ENCODE data around the gene DYNC1I1. TPM values are rescaled to one million over a fixed set of nuclear protein-coding genes. Genes with fewer than 3 reads are reported as not detected.

The DYNC1I1 gene
- total RNA-seq, 1 experiment from 2014 or later = 11.9 TPM

- Histone ChIP-seq H3K27me3 (no peaks in the 10 kb centered on the region), H3K9me3 (replicated peaks) (no peaks in the 10 kb centered on the region), H3K4me3 (no peak overlapping the region), H3K4me1 (no peaks in the 10 kb centered on the region), H3K27ac (no peak overlapping the region), H3K36me3 (no peaks in the 10 kb centered on the region)
- no peak for DNase-seq
Measured at GRCh38 chr7:95960706-95961244, 188.4 kb downstream of the DYNC1I1 start.

GRCh38 chr7:95963446-95963990, 191.2 kb downstream of the DYNC1I1 start:
- Histone ChIP-seq H3K4me3 (no peak overlapping the region), H3K27ac (no peak overlapping the region), H3K36me3 (no peaks in the 10 kb centered on the region), H3K9me3 (replicated peaks) (no peaks in the 10 kb centered on the region), H3K27me3 (no peaks in the 10 kb centered on the region), H3K4me1 (no peaks in the 10 kb centered on the region)
- no peak for DNase-seq

GRCh38 chr7:95971716-95972115, 199.4 kb downstream of the DYNC1I1 start:
- no peak overlapping the region for H3K4me3 ChIP-seq
- H3K9me3 ChIP-seq (replicated peaks) = no peaks in the 10 kb centered on the region
- H3K27me3 ChIP-seq = no peaks in the 10 kb centered on the region
- no peaks in the 10 kb centered on the region for H3K4me1 ChIP-seq
- H3K36me3 ChIP-seq = no peaks in the 10 kb centered on the region
- DNase-seq = no peak
- H3K27ac ChIP-seq = no peak overlapping the region

GRCh38 chr7:95972523-95972922, 200.2 kb downstream of the DYNC1I1 start:
- H3K4me1 ChIP-seq = no peaks in the 10 kb centered on the region
- H3K36me3 ChIP-seq = no peaks in the 10 kb centered on the region
- H3K27me3 ChIP-seq = no peaks in the 10 kb centered on the region
- no peak overlapping the region for H3K27ac ChIP-seq
- no peak for DNase-seq
- H3K9me3 ChIP-seq (replicated peaks) = no peaks in the 10 kb centered on the region
- H3K4me3 ChIP-seq = no peak overlapping the region

GRCh38 chr7:95974108-95974507, 201.8 kb downstream of the DYNC1I1 start:
- H3K4me3 ChIP-seq = no peak overlapping the region
- no peak overlapping the region for H3K27ac ChIP-seq
- no peaks in the 10 kb centered on the region for H3K27me3 ChIP-seq
- H3K4me1 ChIP-seq = no peaks in the 10 kb centered on the region
- H3K36me3 ChIP-seq = no peaks in the 10 kb centered on the region
- no peak for DNase-seq
- no peaks in the 10 kb centered on the region for H3K9me3 ChIP-seq (replicated peaks)

- DNase-seq = no peak
- H3K36me3 ChIP-seq = no peaks in the 10 kb centered on the region
- no peaks in the 10 kb centered on the region for H3K9me3 ChIP-seq (replicated peaks)
- H3K27ac ChIP-seq = no peak overlapping the region
- H3K4me1 ChIP-seq = no peaks in the 10 kb centered on the region
- H3K27me3 ChIP-seq = no peaks in the 10 kb centered on the region
- H3K4me3 ChIP-seq = no peak overlapping the region
Measured at GRCh38 chr7:95976369-95977060, 204.2 kb downstream of the DYNC1I1 start.

GRCh38 chr7:95977994-95978393, 205.6 kb downstream of the DYNC1I1 start:
- no peak overlapping the region for H3K27ac ChIP-seq
- H3K4me3 ChIP-seq = no peak overlapping the region
- H3K27me3 ChIP-seq = no peaks in the 10 kb centered on the region
- H3K36me3 ChIP-seq = no peaks in the 10 kb centered on the region
- no peak for DNase-seq
- no peaks in the 10 kb centered on the region for H3K9me3 ChIP-seq (replicated peaks)
- no peaks in the 10 kb centered on the region for H3K4me1 ChIP-seq

- no peak overlapping the region for H3K27ac ChIP-seq
- H3K27me3 ChIP-seq = no peaks in the 10 kb centered on the region
- no peak overlapping the region for H3K4me3 ChIP-seq
- H3K36me3 ChIP-seq = no peaks in the 10 kb centered on the region
- no peaks in the 10 kb centered on the region for H3K9me3 ChIP-seq (replicated peaks)
- no peak for DNase-seq
- H3K4me1 ChIP-seq = no peaks in the 10 kb centered on the region
Measured at GRCh38 chr7:95980167-95980566, 207.8 kb downstream of the DYNC1I1 start.

- no peak for DNase-seq
- Histone ChIP-seq H3K4me3 (no peak overlapping the region), H3K27ac (no peak overlapping the region), H3K36me3 (no peaks in the 10 kb centered on the region), H3K9me3 (replicated peaks) (no peaks in the 10 kb centered on the region), H3K4me1 (no peaks in the 10 kb centered on the region), H3K27me3 (no peaks in the 10 kb centered on the region)
Measured at GRCh38 chr7:95980706-95981105, 208.4 kb downstream of the DYNC1I1 start.

- no peak overlapping the region for H3K4me3 ChIP-seq
- H3K27ac ChIP-seq = no peak overlapping the region
- no peak for DNase-seq
- no peaks in the 10 kb centered on the region for H3K27me3 ChIP-seq
- H3K36me3 ChIP-seq = no peaks in the 10 kb centered on the region; the same call in 1 of the 2 replicates
- no peaks in the 10 kb centered on the region for H3K9me3 ChIP-seq (replicated peaks)
- H3K4me1 ChIP-seq = no peaks in the 10 kb centered on the region
Measured at GRCh38 chr7:95986178-95986764, 213.9 kb downstream of the DYNC1I1 start.

GRCh38 chr7:95989301-95989700, 216.9 kb downstream of the DYNC1I1 start:
- Histone ChIP-seq H3K27ac (no peak overlapping the region), H3K4me1 (no peaks in the 10 kb centered on the region; the same call in 1 of the 2 replicates)
- DNase-seq = peak; percentile 50 to 62

GRCh38 chr7:95993380-95993779, 221.0 kb downstream of the DYNC1I1 start:
- no peak overlapping the region for H3K4me3 ChIP-seq
- H3K4me1 ChIP-seq = peaks cover 11% of the 10 kb centered on the region
- H3K27me3 ChIP-seq = no peaks in the 10 kb centered on the region
- no peak for DNase-seq
- no peaks in the 10 kb centered on the region; the same call in 1 of the 2 replicates for H3K36me3 ChIP-seq
- no peaks in the 10 kb centered on the region for H3K9me3 ChIP-seq (replicated peaks)
- no peak overlapping the region for H3K27ac ChIP-seq

More at GRCh38 chr7:95989301-95989700, 216.9 kb downstream of the DYNC1I1 start:
- Histone ChIP-seq H3K27me3 (no peaks in the 10 kb centered on the region), H3K4me3 (no peak overlapping the region), H3K36me3 (no peaks in the 10 kb centered on the region; the same call in 1 of the 2 replicates), H3K9me3 (replicated peaks) (no peaks in the 10 kb centered on the region)

- DNase-seq = peak; percentile 20 to 39
- H3K9me3 ChIP-seq (replicated peaks) = no peaks in the 10 kb centered on the region
- no peaks in the 10 kb centered on the region for H3K27me3 ChIP-seq
- H3K4me3 ChIP-seq = no peak overlapping the region
- no peak overlapping the region for H3K27ac ChIP-seq
- H3K4me1 ChIP-seq = peaks cover 11% of the 10 kb centered on the region
- no peaks in the 10 kb centered on the region for H3K36me3 ChIP-seq
Measured at GRCh38 chr7:95996174-95996573, 223.8 kb downstream of the DYNC1I1 start.

GRCh38 chr7:95996886-95997285, 224.5 kb downstream of the DYNC1I1 start:
- Histone ChIP-seq H3K4me1 (peaks cover 11% of the 10 kb centered on the region), H3K27ac (no peak overlapping the region), H3K36me3 (no peaks in the 10 kb centered on the region), H3K27me3 (no peaks in the 10 kb centered on the region), H3K9me3 (replicated peaks) (no peaks in the 10 kb centered on the region), H3K4me3 (no peak overlapping the region)
- no peak for DNase-seq

- H3K9me3 ChIP-seq (replicated peaks) = no peaks in the 10 kb centered on the region
- H3K4me1 ChIP-seq = peaks cover 11% of the 10 kb centered on the region
- no peak overlapping the region for H3K4me3 ChIP-seq
- no peak overlapping the region for H3K27ac ChIP-seq
- no peak for DNase-seq
- no peaks in the 10 kb centered on the region for H3K36me3 ChIP-seq
- H3K27me3 ChIP-seq = no peaks in the 10 kb centered on the region
Measured at GRCh38 chr7:95997632-95998031, 225.3 kb downstream of the DYNC1I1 start.
